ENCODE results near the gene SBK2. TPM values are rescaled to one million over a fixed set of nuclear protein-coding genes. Genes with fewer than 3 reads are reported as not detected.

SBK2 gene
- polyA plus RNA-seq, 1 donor from 2014 or later: not detected

- H3F3A ChIP-seq (ENCODE audit: insufficient read depth, low read length, poor library complexity, severe bottlenecking): no peaks in the 10 kb centered on the region
- H2AFZ ChIP-seq (ENCODE audit: low read depth, low read length): no peak overlapping the region
- H3K27ac ChIP-seq (ENCODE audit: low read length): peak overlapping the region; percentile 20
- H3K4me3 ChIP-seq (ENCODE audit: low read length): no peak overlapping the region
- no peaks in the 10 kb centered on the region for H3K27me3 ChIP-seq (ENCODE audit: insufficient read depth, low read depth, low read length)
- H3K9me3 ChIP-seq (ENCODE audit: low read length): no peaks in the 10 kb centered on the region
- H3K79me2 ChIP-seq (replicated peaks; ENCODE audit: insufficient read depth, low read length): no peaks in the 10 kb centered on the region
- H3K9ac ChIP-seq (ENCODE audit: low read length): no peak overlapping the region
- no peaks in the 10 kb centered on the region for H3K9me2 ChIP-seq (ENCODE audit: insufficient read depth, low read length)
- no peak overlapping the region for H3K4me2 ChIP-seq (ENCODE audit: low read length)
- H4K20me1 ChIP-seq (ENCODE audit: insufficient read depth): no peaks in the 10 kb centered on the region
- TF ChIP-seq POLR2AphosphoS5 (IDR thresholded peaks at IDR 0.05) (no peak), SMC3 (conservative IDR thresholded peaks at IDR 0.05; ENCODE audit: poor library complexity) (no peak), MXI1 (conservative IDR thresholded peaks at IDR 0.05; ENCODE audit: poor library complexity, severe bottlenecking) (no peak), CTCF (IDR thresholded peaks at IDR 0.05; ENCODE audit: poor library complexity, severe bottlenecking) (no peak), REST (IDR thresholded peaks at IDR 0.05; ENCODE audit: borderline replicate concordance) (no peak), EP300 (conservative IDR thresholded peaks at IDR 0.05; ENCODE audit: poor library complexity, severe bottlenecking) (no peak), TAF1 (IDR thresholded peaks at IDR 0.05; ENCODE audit: low read depth) (no peak), EZH2 (IDR thresholded peaks at IDR 0.05; ENCODE audit: borderline replicate concordance, insufficient read depth, low read length, poor library complexity, severe bottlenecking) (no peak), RAD21 (conservative IDR thresholded peaks at IDR 0.05) (no peak)
- no peaks in the 10 kb centered on the region for H3K36me3 ChIP-seq (ENCODE audit: insufficient read depth, low read length)
These were observed 10.4 kb downstream of the SBK2 start for GRCh38 chr19:55526216-55527196.

GRCh38 chr19:55525289-55526101 lies 11.4 kb downstream of the SBK2 start:
- no peak overlapping the region for H3K4me3 ChIP-seq (ENCODE audit: low read length)
- no peaks in the 10 kb centered on the region for H3K79me2 ChIP-seq (replicated peaks; ENCODE audit: insufficient read depth, low read length)
- no peak overlapping the region for H3K4me2 ChIP-seq (ENCODE audit: low read length)
- H3K9me3 ChIP-seq (ENCODE audit: low read length): no peaks in the 10 kb centered on the region
- no peaks in the 10 kb centered on the region for H3K27me3 ChIP-seq (ENCODE audit: insufficient read depth, low read depth, low read length)
- H3K36me3 ChIP-seq (ENCODE audit: insufficient read depth, low read length): no peaks in the 10 kb centered on the region
- H3F3A ChIP-seq (ENCODE audit: insufficient read depth, low read length, poor library complexity, severe bottlenecking): no peaks in the 10 kb centered on the region
- H3K9me2 ChIP-seq (ENCODE audit: insufficient read depth, low read length): no peaks in the 10 kb centered on the region
- no peaks in the 10 kb centered on the region for H4K20me1 ChIP-seq (ENCODE audit: insufficient read depth)
- no peak overlapping the region for H2AFZ ChIP-seq (ENCODE audit: low read depth, low read length)
- TF ChIP-seq REST (IDR thresholded peaks at IDR 0.05; ENCODE audit: borderline replicate concordance): no peak
- no peak for TF ChIP-seq EP300 (conservative IDR thresholded peaks at IDR 0.05; ENCODE audit: poor library complexity, severe bottlenecking)
- TF ChIP-seq TAF1 (IDR thresholded peaks at IDR 0.05; ENCODE audit: low read depth): no peak
- TF ChIP-seq RAD21 (conservative IDR thresholded peaks at IDR 0.05): no peak
- no peak for TF ChIP-seq MXI1 (conservative IDR thresholded peaks at IDR 0.05; ENCODE audit: poor library complexity, severe bottlenecking)
- no peak for TF ChIP-seq POLR2AphosphoS5 (IDR thresholded peaks at IDR 0.05)
- TF ChIP-seq CTCF (IDR thresholded peaks at IDR 0.05; ENCODE audit: poor library complexity, severe bottlenecking): no peak
- no peak for TF ChIP-seq SMC3 (conservative IDR thresholded peaks at IDR 0.05; ENCODE audit: poor library complexity)
- no peak for TF ChIP-seq EZH2 (IDR thresholded peaks at IDR 0.05; ENCODE audit: borderline replicate concordance, insufficient read depth, low read length, poor library complexity, severe bottlenecking)
- no peak overlapping the region for H3K27ac ChIP-seq (ENCODE audit: low read length)
- H3K9ac ChIP-seq (ENCODE audit: low read length): no peak overlapping the region
